K562 (cell line): ENCODE results near the gene SCLY. TPM values are rescaled to one million over a fixed set of nuclear protein-coding genes. Genes with fewer than 3 reads are reported as not detected.

Experiments used
- BRF2 ChIP-seq: IDR thresholded peaks from 3 replicates; pipeline ENCODE4 v1.6.1; 2011; ENCODE audit warnings: borderline replicate concordance, mild to moderate bottlenecking; ENCODE audit not compliant: insufficient read length, insufficient read depth
- CBX3 ChIP-seq, 2 experiments: IDR thresholded peaks; 1 replicate in 1 of 2; 2 replicates in 1 of 2; pipeline ENCODE4 v1.6.1; 2012; ENCODE audit warnings: inconsistent platforms in 2 of 2, low read length in 2 of 2, borderline replicate concordance in 1 of 2, control low read depth in 1 of 2
- CREB1 ChIP-seq, 2 experiments: sonication (generic) in 1 of 2; formaldehyde crosslinking in 1 of 2; IDR thresholded peaks; 2 replicates each; pipeline versions ENCODE4 v1.6.1 to v1.8.0; 2012 to 2022; ENCODE audit warnings: inconsistent platforms in 1 of 2, mild to moderate bottlenecking in 1 of 2, missing genetic modification reagents in 1 of 2, moderate library complexity in 1 of 2
- FOXA1 ChIP-seq: fragments of 450-650 bp; IDR thresholded peaks from 2 replicates; pipeline ENCODE4 v1.6.1; 2016; ENCODE audit warnings: mild to moderate bottlenecking, borderline replicate concordance
- HES1 ChIP-seq: fragments of 450-650 bp; IDR thresholded peaks from 2 replicates; pipeline ENCODE4 v1.6.1; 2016; ENCODE audit warnings: low read depth, mild to moderate bottlenecking, moderate library complexity
- HMGN3 ChIP-seq: IDR thresholded peaks from 2 replicates; pipeline ENCODE4 v1.6.1; 2011; ENCODE audit warnings: borderline replicate concordance, low read depth, mild to moderate bottlenecking, mixed read lengths, low read length; ENCODE audit not compliant: insufficient read length; ENCODE audit errors: extremely low read depth
- KDM1A ChIP-seq, 2 experiments: fragments of 450-650 bp; IDR thresholded peaks; 2 replicates each; pipeline ENCODE4 v1.6.1; 2016; ENCODE audit warnings: mild to moderate bottlenecking in 2 of 2
- KDM4B ChIP-seq, 2 experiments: fragments of 450-650 bp in 1 of 2; sonication (generic) in 1 of 2; IDR thresholded peaks; 2 replicates each; pipeline ENCODE4 v1.6.1; 2016 to 2017; ENCODE audit warnings: borderline replicate concordance in 2 of 2, antibody characterized with exemption in 1 of 2, low read depth in 1 of 2, mild to moderate bottlenecking in 1 of 2
- LEF1 ChIP-seq: fragments of 450-650 bp; IDR thresholded peaks from 2 replicates; pipeline ENCODE4 v1.6.1; 2016; ENCODE audit warnings: mild to moderate bottlenecking
- MEF2A ChIP-seq: IDR thresholded peaks from 2 replicates; pipeline ENCODE4 v1.6.1; 2011; ENCODE audit warnings: low read depth, mild to moderate bottlenecking, low read length, moderate library complexity; ENCODE audit not compliant: control insufficient read depth
- NR4A1 ChIP-seq, 2 experiments: fragments of 250-450 bp in 1 of 2; fragments of 450-650 bp in 1 of 2; sonication (Bioruptor Pico) in 1 of 2; IDR thresholded peaks; 2 replicates each; pipeline versions ENCODE4 v1.4.0 to v1.6.1; 2016 to 2020; ENCODE audit warnings: mild to moderate bottlenecking in 2 of 2, missing compliant biosample characterization in 1 of 2, missing genetic modification characterization in 1 of 2, moderate library complexity in 1 of 2
- POLR3G ChIP-seq: IDR thresholded peaks from 2 replicates; pipeline ENCODE4 v1.6.1; 2011; ENCODE audit not compliant: insufficient read length, insufficient replicate concordance; ENCODE audit errors: extremely low read depth
- RCOR1 ChIP-seq, 2 experiments: IDR thresholded peaks; 2 replicates each; pipeline ENCODE4 v1.6.1; 2012; ENCODE audit warnings: low read depth in 2 of 2, low read length in 2 of 2, borderline replicate concordance in 1 of 2, improper control_type of control experiment in 1 of 2
- SMAD3 ChIP-seq: fragments of 450-650 bp; formaldehyde crosslinking; conservative IDR thresholded peaks from 2 replicates; pipeline ENCODE4 v1.4.0; 2020; ENCODE audit warnings: mild to moderate bottlenecking
- TCFL5 ChIP-seq: fragments of 250-450 bp; sonication (Bioruptor Pico); conservative IDR thresholded peaks from 2 replicates; pipeline ENCODE4 v1.6.1; 2021; ENCODE audit warnings: mild to moderate bottlenecking, moderate library complexity, matching md5 sums
- TFAP4 ChIP-seq: sonication (generic); formaldehyde crosslinking; IDR thresholded peaks from 2 replicates; pipeline ENCODE4 v1.8.0; 2022; ENCODE audit warnings: missing genetic modification reagents, mild to moderate bottlenecking, moderate library complexity, borderline replicate concordance
- TOE1 ChIP-seq, 2 experiments: fragments of 450-650 bp in 1 of 2; sonication (generic) in 1 of 2; formaldehyde crosslinking in 1 of 2; IDR thresholded peaks; 2 replicates each; pipeline versions ENCODE4 v1.7.1 to v1.8.0; 2016 to 2022; ENCODE audit warnings: borderline replicate concordance in 2 of 2, mild to moderate bottlenecking in 2 of 2, antibody characterized with exemption in 1 of 2, inconsistent platforms in 1 of 2, low read depth in 1 of 2, missing genetic modification reagents in 1 of 2, moderate library complexity in 1 of 2
- WHSC1 ChIP-seq: IDR thresholded peaks from one replicate; pipeline ENCODE4 v1.6.1; 2012; ENCODE audit warnings: low read length, control low read depth, inconsistent platforms
- ZNF740 ChIP-seq, 3 experiments: fragments of 200-800 bp in 1 of 3; sonication (Bioruptor generic) in 1 of 3; sonication (generic) in 1 of 3; formaldehyde crosslinking in 1 of 3; IDR thresholded peaks; 2 replicates each; pipeline versions ENCODE4 v1.6.1 to v1.8.0; 2016 to 2022; ENCODE audit warnings: mild to moderate bottlenecking in 2 of 3, missing compliant biosample characterization in 2 of 3, missing genetic modification characterization in 2 of 3, missing genetic modification reagents in 1 of 3
- ZNF780A ChIP-seq: fragments of 250-450 bp; sonication (Bioruptor Pico); IDR thresholded peaks from 2 replicates; pipeline ENCODE4 v1.5.0; 2021; ENCODE audit warnings: mild to moderate bottlenecking
- polyA plus RNA-seq, 8 experiments: library from polyadenylated mRNA; depleted of rRNA in 4 of 8; stranded (reverse) in 5 of 8; unstranded in 3 of 8; fragments of >200 nt; fragmentation: Nextera tagmentation in 2 of 8; fragmentation: Illumina TruSeq in 1 of 8; extraction: Ambion mirVana in 2 of 8; extraction: Trizol in 1 of 8; gene quantifications; 2 replicates each; pipeline versions ENCODE4 v1.2.1 to v1.2.3, GENCODE V29; 2011 to 2014; ENCODE audit warnings: inconsistent platforms in 1 of 8, missing spikeins in 1 of 8
- total RNA-seq, 7 experiments: library from RNA; depleted of rRNA in 6 of 7; stranded (reverse); fragments of >200 nt in 6 of 7; fragmentation: Illumina TruSeq in 2 of 7; extraction: Trizol in 2 of 7; gene quantifications; 2 replicates each; pipeline versions ENCODE4 v1.2.1 to v1.2.3, GENCODE V29; 2011 to 2021; ENCODE audit warnings: low replicate concordance in 1 of 7

Gene SCLY
- total and polyA plus RNA-seq, 9 of the 15 experiments (the other 6 are each of a cell fraction or from before 2014, with no cell fraction given) = 2.6 to 32.2 (median 21.1) TPM

- TF ChIP-seq HES1 = no peak
- TF ChIP-seq SMAD3 = no peak
- no peak for TF ChIP-seq NR4A1 (CRISPR knock-in tag; IDR thresholded peaks at IDR 0.05)
- peak; percentile 53; the same call in 1 of the 2 replicates for TF ChIP-seq NR4A1 (tag; IDR thresholded peaks at IDR 0.05)
- TF ChIP-seq CBX3 (IDR thresholded peaks at IDR 0.05; ENCODE audit: borderline replicate concordance in 1 of 2, low read length in 2 of 2) = peak in 1 of 2 experiments; percentile 25; a peak in 1 of 3 replicates
- peak; percentile 68 for TF ChIP-seq HMGN3
- no peak for TF ChIP-seq ZNF740 (CRISPR knock-in tag; IDR thresholded peaks at IDR 0.05)
- TF ChIP-seq ZNF740 (tag; IDR thresholded peaks at IDR 0.05) = no peak
- TF ChIP-seq POLR3G = no peak
- peak in 1 of 2 experiments; percentile 44; a peak in 1 of 4 replicates for TF ChIP-seq RCOR1 (IDR thresholded peaks at IDR 0.05; ENCODE audit: borderline replicate concordance in 1 of 2, low read depth in 2 of 2, low read length in 2 of 2)
- TF ChIP-seq TCFL5 (CRISPR knock-in tag) = no peak
- 0 out of 2 replicates have a peak, but pooled peaks have one; percentile 32 for TF ChIP-seq TOE1 (IDR thresholded peaks at IDR 0.05; ENCODE audit: borderline replicate concordance)
- TF ChIP-seq TOE1 (CRISPR knock-in tag; IDR thresholded peaks at IDR 0.05; ENCODE audit: borderline replicate concordance, low read depth) = no peak
- TF ChIP-seq MEF2A = no peak
- no peak for TF ChIP-seq LEF1
- TF ChIP-seq KDM4B (IDR thresholded peaks at IDR 0.05; ENCODE audit: borderline replicate concordance in 2 of 2, low read depth in 1 of 2) = peak in 1 of 2 experiments; percentile 71; a peak in 1 of 4 replicates
- no peak for TF ChIP-seq FOXA1
- TF ChIP-seq KDM1A (IDR thresholded peaks at IDR 0.05) = no peak
- peak; percentile 82 for TF ChIP-seq CREB1 (IDR thresholded peaks at IDR 0.05)
- TF ChIP-seq CREB1 (CRISPR knock-in tag; IDR thresholded peaks at IDR 0.05) = peak; percentile 85
- peak; percentile 84 for TF ChIP-seq TFAP4
- TF ChIP-seq BRF2 = no peak
- no peak for TF ChIP-seq ZNF780A
- TF ChIP-seq WHSC1 = no peak
These were observed at the start of gene SCLY (continued) for GRCh38 chr2:238060542-238061314.
